ENCODE measurements around the gene ESX1.

ESX1 gene

DNA sequence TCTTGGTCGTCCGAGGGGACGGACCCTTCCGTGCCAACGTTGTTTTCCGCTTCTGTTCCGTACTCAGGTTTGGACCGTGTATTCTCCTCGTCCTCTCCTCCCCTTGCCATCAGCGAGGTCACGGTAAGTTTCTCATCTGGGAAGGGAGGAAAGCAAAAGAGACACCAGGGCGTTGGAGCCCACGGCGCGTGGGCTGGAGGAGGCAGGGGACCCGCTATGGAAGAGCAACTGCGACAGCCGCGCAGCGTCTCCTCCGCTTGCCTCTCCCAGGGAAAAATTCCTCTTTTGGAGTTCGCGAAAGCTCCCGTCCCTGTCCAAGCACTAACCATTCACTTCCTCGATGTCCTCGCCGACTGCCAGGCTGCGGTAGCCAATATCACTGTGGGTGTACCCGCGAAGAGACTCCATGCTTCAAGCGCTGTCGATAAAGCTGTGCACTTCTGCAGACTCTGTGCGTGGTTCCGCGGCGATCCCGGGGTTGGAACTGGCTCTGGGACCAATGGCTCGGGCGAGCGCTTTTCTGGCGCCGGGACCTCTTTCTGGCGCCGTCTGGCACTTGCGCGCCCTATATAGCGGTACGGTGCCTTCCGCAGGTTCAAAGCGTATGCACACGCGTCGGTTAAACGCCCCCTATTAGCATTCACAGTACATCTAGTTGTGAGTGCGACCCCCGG, at the start of gene ESX1:
Gene ESX1 (minus strand): TSS at position 492 of the 674 bp plus-strand sequence. CDS start 84 bp downstream, at position 408.
- no peak for DNase-seq (ENCODE audit: low read depth in 1 of 2, low spot score in 1 of 2)
- in situ Hi-C loops (cut with HindIII; ENCODE audit: low pct_unique_long_range_greater_than_20kb, low sequenced_read_pairs): no loop called here
- TF ChIP-seq JUND (IDR thresholded peaks at IDR 0.05; ENCODE audit: low read depth): no peak

GRCh38 chrX:104295636-104296035, 40.9 kb upstream of the ESX1 start:
- in situ Hi-C loops (cut with HindIII; ENCODE audit: low pct_unique_long_range_greater_than_20kb, low sequenced_read_pairs): no loop called here
- TF ChIP-seq JUND (IDR thresholded peaks at IDR 0.05; ENCODE audit: low read depth): no peak
- DNase-seq (ENCODE audit: low read depth in 1 of 2, low spot score in 1 of 2): no peak

DNA sequence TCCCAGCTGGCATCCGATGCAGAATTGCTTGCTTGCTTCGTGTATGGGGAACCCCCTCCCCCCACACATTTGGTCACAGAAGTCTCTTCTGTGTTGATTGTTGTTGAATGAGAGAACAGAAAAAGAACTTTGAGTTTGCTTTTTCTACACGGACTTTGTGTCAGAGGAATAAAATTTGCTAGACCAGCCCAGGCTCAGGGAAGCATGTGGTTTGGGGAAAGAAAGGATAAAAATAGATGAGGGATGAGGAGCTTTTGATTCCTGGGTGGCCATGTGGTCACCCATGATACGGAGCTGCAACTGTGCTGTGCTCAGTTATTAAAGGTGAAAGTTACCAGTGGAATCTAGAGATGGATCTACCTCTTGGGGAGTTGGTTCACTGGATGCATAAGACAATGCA, 34.2 kb upstream of the ESX1 start:
- in situ Hi-C loops (cut with HindIII; ENCODE audit: low pct_unique_long_range_greater_than_20kb, low sequenced_read_pairs): no loop called here
- no peak for TF ChIP-seq JUND (IDR thresholded peaks at IDR 0.05; ENCODE audit: low read depth)

GRCh38 chrX:104288269-104288668, 33.5 kb upstream of the ESX1 start:
- in situ Hi-C loops (cut with HindIII; ENCODE audit: low pct_unique_long_range_greater_than_20kb, low sequenced_read_pairs): no loop called here
- DNase-seq (ENCODE audit: low read depth in 1 of 2, low spot score in 1 of 2): no peak
- TF ChIP-seq JUND (IDR thresholded peaks at IDR 0.05; ENCODE audit: low read depth): no peak

More for the DNA sequence above, 34.2 kb upstream of the ESX1 start:
- no peak for DNase-seq (ENCODE audit: low read depth in 1 of 2, low spot score in 1 of 2)

DNA sequence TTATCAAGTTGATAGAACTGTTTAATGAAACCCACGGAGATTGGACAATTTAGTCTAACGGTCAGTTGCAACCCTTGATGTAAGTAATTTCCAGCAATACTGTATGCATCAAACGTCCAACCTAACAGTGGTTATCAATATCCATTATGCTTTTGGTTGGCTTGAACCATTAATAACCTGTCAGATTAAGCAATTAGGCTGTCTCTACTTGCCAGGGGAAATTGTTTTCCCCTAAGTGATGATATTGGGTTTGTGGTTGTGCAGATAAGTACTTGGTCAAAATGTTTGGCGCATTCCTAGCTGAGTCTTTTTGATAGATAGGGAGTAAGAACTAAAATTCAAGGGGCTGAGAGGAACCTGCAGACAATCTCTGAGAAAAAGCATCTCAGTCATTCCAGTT, 30.5 kb upstream of the ESX1 start:
- no peak for DNase-seq (ENCODE audit: low read depth in 1 of 2, low spot score in 1 of 2)
- TF ChIP-seq JUND (IDR thresholded peaks at IDR 0.05; ENCODE audit: low read depth): no peak
- in situ Hi-C loops (cut with HindIII; ENCODE audit: low pct_unique_long_range_greater_than_20kb, low sequenced_read_pairs): no loop called here

- in situ Hi-C loops (cut with HindIII; ENCODE audit: low pct_unique_long_range_greater_than_20kb, low sequenced_read_pairs): no loop called here
- no peak for TF ChIP-seq JUND (IDR thresholded peaks at IDR 0.05; ENCODE audit: low read depth)
- no peak for DNase-seq (ENCODE audit: low read depth in 1 of 2, low spot score in 1 of 2)
Measured at GRCh38 chrX:104284507-104284906, 29.8 kb upstream of the ESX1 start.

DNA sequence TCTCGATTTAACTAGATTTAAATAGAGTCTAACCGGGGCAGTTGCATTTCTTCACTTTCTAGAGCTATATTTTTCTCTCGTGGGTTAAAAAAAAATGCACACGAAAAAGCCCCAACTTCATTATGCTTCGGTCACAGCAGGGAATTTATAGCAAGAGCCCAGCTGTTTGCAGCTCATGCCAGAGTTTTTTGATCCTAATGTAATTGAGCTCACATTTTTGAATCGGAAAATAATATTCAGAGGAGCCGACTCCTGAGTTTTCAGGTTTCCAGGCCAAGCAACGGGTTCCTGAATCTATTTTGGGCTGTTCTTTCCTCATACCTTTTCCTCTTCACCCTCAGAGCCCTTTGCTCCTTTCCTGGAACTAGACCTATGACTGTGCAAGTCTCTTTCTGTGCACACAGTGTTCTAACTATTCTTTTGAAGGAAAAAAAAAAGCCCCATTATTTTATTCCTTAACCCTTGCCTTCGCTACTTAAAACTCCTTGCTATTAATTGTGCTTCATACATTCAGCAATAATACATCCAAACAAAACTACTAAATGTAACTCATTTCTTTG, 27.5 kb upstream of the ESX1 start:
- no peak for DNase-seq (ENCODE audit: low read depth in 1 of 2, low spot score in 1 of 2)
- TF ChIP-seq JUND (IDR thresholded peaks at IDR 0.05; ENCODE audit: low read depth): no peak
- in situ Hi-C loops (cut with HindIII; ENCODE audit: low pct_unique_long_range_greater_than_20kb, low sequenced_read_pairs): no loop called here

DNA sequence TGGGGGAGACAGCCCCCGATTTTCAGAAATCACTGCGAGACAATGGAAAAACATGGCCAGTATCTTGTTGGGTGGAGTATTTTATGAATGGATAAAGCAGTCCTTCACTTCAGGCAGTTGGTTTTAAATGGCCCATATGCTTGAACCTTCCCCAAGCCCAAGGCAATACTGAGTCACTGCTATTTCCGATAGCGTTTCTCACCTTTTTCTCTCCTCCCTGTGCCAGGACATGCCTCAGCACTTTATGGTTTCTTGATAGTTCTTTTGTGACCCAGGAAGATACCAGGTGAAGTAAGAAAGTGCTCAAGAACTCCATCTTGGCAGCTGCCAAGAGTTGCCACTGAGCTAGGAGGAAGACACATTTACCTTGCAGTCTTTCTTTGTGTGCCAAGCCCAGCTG, 26.8 kb upstream of the ESX1 start:
- in situ Hi-C loops (cut with HindIII; ENCODE audit: low pct_unique_long_range_greater_than_20kb, low sequenced_read_pairs): no loop called here
- TF ChIP-seq JUND (IDR thresholded peaks at IDR 0.05; ENCODE audit: low read depth): no peak
- DNase-seq (ENCODE audit: low read depth in 1 of 2, low spot score in 1 of 2): no peak

DNA sequence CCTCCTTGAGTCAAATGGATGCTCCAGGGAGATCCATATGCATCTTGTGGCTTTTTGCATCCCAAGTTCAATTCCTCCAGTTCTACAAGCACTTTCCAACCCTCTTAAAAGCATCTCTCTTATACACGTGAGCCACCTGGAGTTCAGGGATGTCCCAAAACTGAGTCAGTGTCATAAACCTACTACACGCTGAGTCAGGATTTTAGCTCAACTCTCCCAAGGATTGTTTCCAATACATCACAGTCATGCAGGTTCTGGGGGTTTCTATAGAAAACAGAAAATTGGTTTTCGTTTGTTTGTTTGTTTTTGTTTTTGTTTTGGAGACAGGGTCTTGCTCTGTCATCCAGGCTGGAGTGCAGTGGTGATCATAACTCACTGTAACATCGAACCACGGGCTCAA, 25.9 kb upstream of the ESX1 start:
- in situ Hi-C loops (cut with HindIII; ENCODE audit: low pct_unique_long_range_greater_than_20kb, low sequenced_read_pairs): no loop called here

DNA sequence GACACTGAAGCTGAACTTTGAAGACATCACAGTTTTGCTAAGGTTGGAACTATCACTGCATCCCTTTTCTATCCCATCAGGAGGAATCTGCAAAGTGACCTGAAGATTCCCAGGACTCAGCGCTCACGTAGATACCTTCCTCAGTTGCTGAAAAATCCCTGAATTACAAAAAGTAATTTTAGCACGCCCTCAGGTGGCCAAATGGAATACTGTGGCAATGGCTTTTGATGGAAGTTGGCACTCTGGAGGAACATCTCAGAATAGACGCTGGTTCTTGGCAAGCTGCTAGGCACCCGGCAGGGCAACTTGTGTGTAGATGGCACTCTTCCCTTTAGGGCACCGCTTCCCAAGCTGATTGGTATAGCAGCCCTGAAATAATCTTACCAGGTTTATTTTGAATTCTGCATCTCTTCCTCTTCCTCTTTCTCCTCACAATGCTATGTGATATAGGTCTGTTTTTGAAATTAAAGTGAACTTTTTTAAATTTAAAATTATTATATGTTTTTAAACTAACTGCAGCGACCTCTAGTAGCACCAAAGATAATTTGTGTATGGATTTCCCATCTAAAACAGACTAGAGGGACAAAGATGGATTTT, 16.3 kb upstream of the ESX1 start:
- peak in 1 of 2 experiments; percentile 74 for DNase-seq (ENCODE audit: low read depth in 1 of 2, low spot score in 1 of 2)
- TF ChIP-seq JUND (IDR thresholded peaks at IDR 0.05; ENCODE audit: low read depth): no peak
- in situ Hi-C loops (cut with HindIII; ENCODE audit: low pct_unique_long_range_greater_than_20kb, low sequenced_read_pairs): no loop called here

More for the DNA sequence above, 25.9 kb upstream of the ESX1 start:
- no peak for TF ChIP-seq JUND (IDR thresholded peaks at IDR 0.05; ENCODE audit: low read depth)
- no peak for DNase-seq (ENCODE audit: low read depth in 1 of 2, low spot score in 1 of 2)

DNA sequence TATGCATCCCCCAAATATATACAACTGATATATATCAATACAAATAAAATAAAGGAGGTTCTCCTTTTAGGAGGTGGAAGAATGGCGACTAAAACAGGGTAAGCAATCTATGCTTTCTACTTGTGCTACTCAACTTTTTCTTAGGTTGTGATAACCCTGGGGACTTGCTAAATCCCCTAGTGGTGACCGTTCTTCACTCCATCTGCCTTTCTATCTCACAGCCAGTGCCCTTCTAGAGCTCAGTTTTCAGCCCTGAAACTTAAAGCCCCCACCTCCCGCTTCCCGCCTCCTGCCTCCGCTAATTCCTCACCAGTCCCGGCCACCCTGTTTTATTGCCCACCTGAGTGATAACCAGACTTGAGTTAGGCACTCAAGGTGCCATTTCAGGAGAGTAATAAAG, 15.5 kb upstream of the ESX1 start:
- no peak for TF ChIP-seq JUND (IDR thresholded peaks at IDR 0.05; ENCODE audit: low read depth)

GRCh38 chrX:104255465-104255864, 732 bp upstream of the ESX1 start:
- no peak for DNase-seq (ENCODE audit: low read depth in 1 of 2, low spot score in 1 of 2)
- in situ Hi-C loops (cut with HindIII; ENCODE audit: low pct_unique_long_range_greater_than_20kb, low sequenced_read_pairs): no loop called here
- TF ChIP-seq JUND (IDR thresholded peaks at IDR 0.05; ENCODE audit: low read depth): no peak

More for the DNA sequence above, 15.5 kb upstream of the ESX1 start:
- DNase-seq (ENCODE audit: low read depth in 1 of 2, low spot score in 1 of 2): no peak
- in situ Hi-C loops (cut with HindIII; ENCODE audit: low pct_unique_long_range_greater_than_20kb, low sequenced_read_pairs): no loop called here
